GM12878 (cell line): ENCODE data around the gene CSRP2. TPM values are rescaled to one million over a fixed set of nuclear protein-coding genes. Genes with fewer than 3 reads are reported as not detected.

ENCODE experiments used
- ATAC-seq: fragments of 200-7000 bp; cut with Tn5 transposase; 3 replicates; pipeline ENCODE4 v1.9.1; 2020; ENCODE audit warnings: mild to moderate bottlenecking, moderate library complexity
- BruUV-seq: library from RNA; stranded (reverse); fragments of 400-500 nt; replicated peaks from 2 replicates; lab custom pipeline; 2021; lab: Mats Ljungman, UMichigan
- CTCF ChIA-PET: fragments of 300-600 bp; sonication (Branson Sonifier 250); formaldehyde crosslinking; extraction: SDS; loops from one replicate; lab custom pipeline; 2021; ENCODE audit warnings: inconsistent platforms; lab: Yijun Ruan, JAX
- POLR2A ChIA-PET: fragments of 350-600 bp; formaldehyde crosslinking; extraction: SDS; loops from one replicate; lab custom pipeline; 2021; ENCODE audit warnings: inconsistent platforms; lab: Charles Lee
- RAD21 ChIA-PET: fragments of 300-600 bp; sonication (Branson Sonifier 250); formaldehyde crosslinking; loops from one replicate; lab custom pipeline; 2023; ENCODE audit warnings: antibody characterized with exemption; ENCODE audit not compliant: unreplicated experiment; lab: Charles Lee
- SMC1A ChIA-PET: fragments of 300-600 bp; sonication (Branson Sonifier 250); formaldehyde crosslinking; loops from one replicate; lab custom pipeline; 2023; ENCODE audit not compliant: unreplicated experiment, uncharacterized antibody; lab: Charles Lee
- DNase-seq: peaks from one replicate; pipeline ENCODE4 v3.0.0-alpha.2; 2011; ENCODE audit warnings: low read depth, low spot score
- FAIRE-seq: peaks from 3 replicates; lab custom pipeline; 2011; peaks lifted over from hg19 to GRCh38; lab: Jason Lieb, UNC
- H2AFZ ChIP-seq: 2 replicates; pipeline ENCODE4 v1.6.0; 2011; ENCODE audit warnings: low read depth, low read length, control low read depth; ENCODE audit not compliant: control insufficient read depth
- H3K27ac ChIP-seq: 2 replicates; pipeline ENCODE4 v1.5.1; 2011; ENCODE audit warnings: control low read depth; ENCODE audit not compliant: control insufficient read depth, insufficient read depth
- H3K27me3 ChIP-seq, 2 experiments: replicated peaks in 1 of 2; 2 replicates each; pipeline versions ENCODE4 v1.6.0 to v1.6.1; 2011; ENCODE audit warnings: low read length in 1 of 2; ENCODE audit not compliant: control insufficient read depth in 2 of 2, insufficient read depth in 2 of 2
- H3K36me3 ChIP-seq, 2 experiments: 2 replicates each; pipeline ENCODE4 v1.5.1; 2011; ENCODE audit warnings: low read length in 1 of 2; ENCODE audit not compliant: control insufficient read depth in 2 of 2, insufficient read depth in 2 of 2
- H3K4me1 ChIP-seq: 2 replicates; pipeline ENCODE4 v1.6.1; 2011; ENCODE audit warnings: mild to moderate bottlenecking, low read length, moderate library complexity, mixed read lengths; ENCODE audit not compliant: control insufficient read depth, insufficient read depth
- H3K4me2 ChIP-seq: 2 replicates; pipeline ENCODE4 v1.6.0; 2011; ENCODE audit warnings: control low read depth; ENCODE audit not compliant: control insufficient read depth, insufficient read depth
- H3K4me3 ChIP-seq: fragments of 200-600 bp; sonication (generic); 2 replicates; pipeline ENCODE4 v1.5.1; 2016
- H3K79me2 ChIP-seq: 2 replicates; pipeline ENCODE4 v1.6.0; 2011; ENCODE audit warnings: low read length; ENCODE audit not compliant: control insufficient read depth, insufficient read depth
- H3K9ac ChIP-seq: 2 replicates; pipeline ENCODE4 v1.8.0; 2011; ENCODE audit warnings: low read length, control low read depth, mixed read lengths; ENCODE audit not compliant: control insufficient read depth, insufficient read depth
- H3K9me3 ChIP-seq: replicated peaks from 3 replicates; pipeline ENCODE4 v1.5.1; 2011; ENCODE audit warnings: mild to moderate bottlenecking, low read length; ENCODE audit not compliant: control insufficient read depth, insufficient read depth
- H4K20me1 ChIP-seq: 2 replicates; pipeline ENCODE4 v1.6.0; 2011; ENCODE audit not compliant: control insufficient read depth, insufficient read depth
- BACH1 ChIP-seq: fragments of 450-650 bp; IDR thresholded peaks from 2 replicates; pipeline ENCODE4 v1.6.1; 2017; ENCODE audit warnings: mild to moderate bottlenecking, borderline replicate concordance
- BRCA1 ChIP-seq: IDR thresholded peaks from 2 replicates; pipeline ENCODE4 v1.6.1; 2011; ENCODE audit warnings: low read depth, low read length, improper control_type of control experiment
- CBX3 ChIP-seq: fragments of 200-600 bp; sonication (generic); IDR thresholded peaks from 2 replicates; pipeline ENCODE4 v1.6.1; 2016; ENCODE audit warnings: low read depth, borderline replicate concordance
- EGR1 ChIP-seq, 2 experiments: IDR thresholded peaks; 1 replicate in 1 of 2; 2 replicates in 1 of 2; pipeline ENCODE4 v1.6.1; 2011 to 2012; ENCODE audit warnings: low read depth in 2 of 2, low read length in 2 of 2, borderline replicate concordance in 1 of 2, mild to moderate bottlenecking in 1 of 2, moderate library complexity in 1 of 2
- IKZF2 ChIP-seq, 2 experiments: fragments of 450-650 bp; IDR thresholded peaks; 2 replicates each; pipeline ENCODE4 v1.6.1; 2017; ENCODE audit warnings: mild to moderate bottlenecking in 2 of 2, moderate library complexity in 2 of 2
- NR2C2 ChIP-seq: IDR thresholded peaks from 2 replicates; pipeline ENCODE4 v1.6.1; 2011; ENCODE audit warnings: borderline replicate concordance, low read depth; ENCODE audit not compliant: control insufficient read depth, insufficient read length
- SIX5 ChIP-seq: IDR thresholded peaks from 2 replicates; pipeline ENCODE4 v1.6.1; 2011; ENCODE audit warnings: mild to moderate bottlenecking, low read depth, low read length, moderate library complexity; ENCODE audit not compliant: severe bottlenecking
- WGBS: methylation state at CpG from one replicate; pipeline ENCODE4 v1.1.6; 2016; ENCODE audit warnings: low lambda C conversion rate; ENCODE audit not compliant: insufficient replicate concordance, insufficient coverage; ENCODE audit errors: missing lambda C conversion rate; 5-methylcytosine and 5-hydroxymethylcytosine counted together
- in situ Hi-C: fragments of 300-500 bp; cut with MboI; formaldehyde crosslinking; loops from 9 replicates; pipeline ENCODE4 v1.14.3; 2018; ENCODE audit warnings: mixed read lengths
- intact Hi-C: fragments of 100-400 bp; cut with micrococcal nuclease; formaldehyde crosslinking; loops from one replicate; pipeline ENCODE4 v1.14.2; 2022; ENCODE audit not compliant: unreplicated experiment
- polyA plus RNA-seq, 11 experiments: library from polyadenylated mRNA; depleted of rRNA in 4 of 11; unstranded in 6 of 11; stranded (reverse) in 5 of 11; fragments of >200 nt; fragmentation: Nextera tagmentation in 4 of 11; fragmentation: Illumina TruSeq in 1 of 11; extraction: Ambion mirVana in 4 of 11; extraction: Trizol in 1 of 11; gene quantifications; 1 replicate in 1 of 11; 2 replicates in 10 of 11; pipeline versions ENCODE4 v1.2.1 to v1.2.3, GENCODE V29; 2011 to 2016; ENCODE audit warnings: inconsistent platforms in 2 of 11, missing spikeins in 2 of 11, low read depth in 1 of 11
- total RNA-seq, 4 experiments: library from RNA; depleted of rRNA in 3 of 4; stranded (reverse); fragments of >200 nt in 3 of 4; fragmentation: Illumina TruSeq in 1 of 4; extraction: Trizol in 1 of 4; gene quantifications; 2 replicates each; pipeline versions ENCODE4 v1.2.1 to v1.2.3, GENCODE V29; 2013 to 2021

Gene CSRP2
- total and polyA plus RNA-seq, 10 of the 15 experiments (the other 5 are each of a cell fraction or from before 2014, with no cell fraction given) = 0.08 to 1.6 (median 0.52) TPM

GRCh38 chr12:76863837-76864236 is 15.0 kb downstream of the CSRP2 start (continued):
- TF ChIP-seq NR2C2 (no peak), SIX5 (no peak), IKZF2 (IDR thresholded peaks at IDR 0.05) (no peak)

GRCh38 chr12:76863005-76863670 is 15.7 kb downstream of the CSRP2 start:
- ATAC-seq = no peak
- no peak for FAIRE-seq
- DNase-seq = no peak
- Histone ChIP-seq H3K4me1 (no peaks in the 10 kb centered on the region; the same call in 1 of the 2 replicates), H3K4me3 (no peak overlapping the region), H3K9me3 (no peaks in the 10 kb centered on the region), H3K4me2 (no peak overlapping the region), H3K27ac (no peak overlapping the region), H3K79me2 (no peaks in the 10 kb centered on the region), H3K36me3 (no peaks in the 10 kb centered on the region; a peak in 1 of 4 replicates), H3K27me3 (no peaks in the 10 kb centered on the region), H3K9ac (no peak overlapping the region), H2AFZ (no peak overlapping the region), H4K20me1 (no peaks in the 10 kb centered on the region)
- WGBS = 82% methylated on average over 12 of the region's 12 CpGs
- intact Hi-C loops = no loop called here
- no peak for TF ChIP-seq CBX3
- no peak for TF ChIP-seq BACH1
- TF ChIP-seq EGR1 (IDR thresholded peaks at IDR 0.05; ENCODE audit: borderline replicate concordance in 1 of 2, low read depth in 2 of 2, low read length in 2 of 2) = no peak
- no peak for TF ChIP-seq BRCA1
- CTCF ChIA-PET = no interaction called here
- no TSS peak for BruUV-seq
- POLR2A ChIA-PET = interaction anchor here (0.5 kb wide), 1 partner anchor 111 kb away, joined by 7 read pairs; no protein-coding TSS in a partner anchor
- RAD21 ChIA-PET = no interaction called here
- in situ Hi-C loops = no loop called here
- SMC1A ChIA-PET = interaction anchor here (0.7 kb wide), 1 partner anchor 27 kb away, joined by 3 read pairs; no protein-coding TSS in a partner anchor
